GM12878 (cell line): ENCODE results near the gene MYCT1. TPM values are rescaled to one million over a fixed set of nuclear protein-coding genes. Genes with fewer than 3 reads are reported as not detected.

Experiments used
- ATAC-seq: fragments of 200-7000 bp; cut with Tn5 transposase; 3 replicates; pipeline ENCODE4 v1.9.1; 2020; ENCODE audit warnings: mild to moderate bottlenecking, moderate library complexity
- BruUV-seq: library from RNA; stranded (reverse); fragments of 400-500 nt; replicated peaks from 2 replicates; lab custom pipeline; 2021; lab: Mats Ljungman, UMichigan
- CTCF ChIA-PET: fragments of 300-600 bp; sonication (Branson Sonifier 250); formaldehyde crosslinking; extraction: SDS; loops from one replicate; lab custom pipeline; 2021; ENCODE audit warnings: inconsistent platforms; lab: Yijun Ruan, JAX
- POLR2A ChIA-PET: fragments of 350-600 bp; formaldehyde crosslinking; extraction: SDS; loops from one replicate; lab custom pipeline; 2021; ENCODE audit warnings: inconsistent platforms; lab: Charles Lee
- RAD21 ChIA-PET: fragments of 300-600 bp; sonication (Branson Sonifier 250); formaldehyde crosslinking; loops from one replicate; lab custom pipeline; 2023; ENCODE audit warnings: antibody characterized with exemption; ENCODE audit not compliant: unreplicated experiment; lab: Charles Lee
- SMC1A ChIA-PET: fragments of 300-600 bp; sonication (Branson Sonifier 250); formaldehyde crosslinking; loops from one replicate; lab custom pipeline; 2023; ENCODE audit not compliant: unreplicated experiment, uncharacterized antibody; lab: Charles Lee
- DNase-seq: peaks from one replicate; pipeline ENCODE4 v3.0.0-alpha.2; 2011; ENCODE audit warnings: low read depth, low spot score
- FAIRE-seq: peaks from 3 replicates; lab custom pipeline; 2011; peaks lifted over from hg19 to GRCh38; lab: Jason Lieb, UNC
- H2AFZ ChIP-seq: 2 replicates; pipeline ENCODE4 v1.6.0; 2011; ENCODE audit warnings: low read depth, low read length, control low read depth; ENCODE audit not compliant: control insufficient read depth
- H3K27ac ChIP-seq: 2 replicates; pipeline ENCODE4 v1.5.1; 2011; ENCODE audit warnings: control low read depth; ENCODE audit not compliant: control insufficient read depth, insufficient read depth
- H3K27me3 ChIP-seq, 2 experiments: replicated peaks in 1 of 2; 2 replicates each; pipeline versions ENCODE4 v1.6.0 to v1.6.1; 2011; ENCODE audit warnings: low read length in 1 of 2; ENCODE audit not compliant: control insufficient read depth in 2 of 2, insufficient read depth in 2 of 2
- H3K36me3 ChIP-seq, 2 experiments: 2 replicates each; pipeline ENCODE4 v1.5.1; 2011; ENCODE audit warnings: low read length in 1 of 2; ENCODE audit not compliant: control insufficient read depth in 2 of 2, insufficient read depth in 2 of 2
- H3K4me1 ChIP-seq: 2 replicates; pipeline ENCODE4 v1.6.1; 2011; ENCODE audit warnings: mild to moderate bottlenecking, low read length, moderate library complexity, mixed read lengths; ENCODE audit not compliant: control insufficient read depth, insufficient read depth
- H3K4me2 ChIP-seq: 2 replicates; pipeline ENCODE4 v1.6.0; 2011; ENCODE audit warnings: control low read depth; ENCODE audit not compliant: control insufficient read depth, insufficient read depth
- H3K4me3 ChIP-seq: fragments of 200-600 bp; sonication (generic); 2 replicates; pipeline ENCODE4 v1.5.1; 2016
- H3K79me2 ChIP-seq: 2 replicates; pipeline ENCODE4 v1.6.0; 2011; ENCODE audit warnings: low read length; ENCODE audit not compliant: control insufficient read depth, insufficient read depth
- H3K9ac ChIP-seq: 2 replicates; pipeline ENCODE4 v1.8.0; 2011; ENCODE audit warnings: low read length, control low read depth, mixed read lengths; ENCODE audit not compliant: control insufficient read depth, insufficient read depth
- H3K9me3 ChIP-seq: replicated peaks from 3 replicates; pipeline ENCODE4 v1.5.1; 2011; ENCODE audit warnings: mild to moderate bottlenecking, low read length; ENCODE audit not compliant: control insufficient read depth, insufficient read depth
- H4K20me1 ChIP-seq: 2 replicates; pipeline ENCODE4 v1.6.0; 2011; ENCODE audit not compliant: control insufficient read depth, insufficient read depth
- E4F1 ChIP-seq: fragments of 450-650 bp; IDR thresholded peaks from 2 replicates; pipeline ENCODE4 v1.6.1; 2018; ENCODE audit warnings: borderline replicate concordance, mild to moderate bottlenecking; ENCODE audit not compliant: partially characterized antibody
- KAT2A ChIP-seq: conservative IDR thresholded peaks from 2 replicates; pipeline ENCODE4 v1.6.1; 2011; ENCODE audit warnings: low read depth, low read length; ENCODE audit not compliant: control insufficient read depth
- MLLT1 ChIP-seq: fragments of 450-650 bp; IDR thresholded peaks from 2 replicates; pipeline ENCODE4 v1.6.1; 2016; ENCODE audit warnings: mild to moderate bottlenecking
- NR2F1 ChIP-seq: fragments of 450-650 bp; conservative IDR thresholded peaks from 2 replicates; pipeline ENCODE4 v1.6.1; 2017; ENCODE audit warnings: mild to moderate bottlenecking
- SIN3A ChIP-seq: IDR thresholded peaks from 2 replicates; pipeline ENCODE4 v1.6.1; 2012; ENCODE audit warnings: low read depth, low read length, improper control_type of control experiment
- SKIL ChIP-seq: fragments of 450-650 bp; IDR thresholded peaks from 2 replicates; pipeline ENCODE4 v1.6.1; 2017; ENCODE audit warnings: mild to moderate bottlenecking, low read depth, inconsistent platforms; ENCODE audit not compliant: poor library complexity, severe bottlenecking
- SMAD5 ChIP-seq: IDR thresholded peaks from 2 replicates; pipeline ENCODE4 v1.6.1; 2016; ENCODE audit warnings: antibody characterized with exemption, low read depth
- ZBTB33 ChIP-seq: fragments of 450-650 bp; IDR thresholded peaks from 2 replicates; pipeline ENCODE4 v1.6.1; 2017; ENCODE audit warnings: mild to moderate bottlenecking
- WGBS: methylation state at CpG from one replicate; pipeline ENCODE4 v1.1.6; 2016; ENCODE audit warnings: low lambda C conversion rate; ENCODE audit not compliant: insufficient replicate concordance, insufficient coverage; ENCODE audit errors: missing lambda C conversion rate; 5-methylcytosine and 5-hydroxymethylcytosine counted together
- in situ Hi-C: fragments of 300-500 bp; cut with MboI; formaldehyde crosslinking; loops from 9 replicates; pipeline ENCODE4 v1.14.3; 2018; ENCODE audit warnings: mixed read lengths
- intact Hi-C: fragments of 100-400 bp; cut with micrococcal nuclease; formaldehyde crosslinking; loops from one replicate; pipeline ENCODE4 v1.14.2; 2022; ENCODE audit not compliant: unreplicated experiment
- polyA plus RNA-seq, 11 experiments: library from polyadenylated mRNA; depleted of rRNA in 4 of 11; unstranded in 6 of 11; stranded (reverse) in 5 of 11; fragments of >200 nt; fragmentation: Nextera tagmentation in 4 of 11; fragmentation: Illumina TruSeq in 1 of 11; extraction: Ambion mirVana in 4 of 11; extraction: Trizol in 1 of 11; gene quantifications; 1 replicate in 1 of 11; 2 replicates in 10 of 11; pipeline versions ENCODE4 v1.2.1 to v1.2.3, GENCODE V29; 2011 to 2016; ENCODE audit warnings: inconsistent platforms in 2 of 11, missing spikeins in 2 of 11, low read depth in 1 of 11
- total RNA-seq, 4 experiments: library from RNA; depleted of rRNA in 3 of 4; stranded (reverse); fragments of >200 nt in 3 of 4; fragmentation: Illumina TruSeq in 1 of 4; extraction: Trizol in 1 of 4; gene quantifications; 2 replicates each; pipeline versions ENCODE4 v1.2.1 to v1.2.3, GENCODE V29; 2013 to 2021

Gene MYCT1
- total and polyA plus RNA-seq, 10 of the 15 experiments (the other 5 are each of a cell fraction or from before 2014, with no cell fraction given) = 0.15 TPM; not detected in 9

- CTCF ChIA-PET = no interaction called here
- H3K4me3 ChIP-seq = no peak overlapping the region
- no peaks in the 10 kb centered on the region for H4K20me1 ChIP-seq
- DNase-seq (no peak), ATAC-seq (no peak), FAIRE-seq (no peak)
- intact Hi-C loops (loop anchor here (5.0 kb wide), 1 partner anchor 152 kb away; no protein-coding TSS in a partner anchor), in situ Hi-C loops (no loop called here)
- no peaks in the 10 kb centered on the region for H3K9me3 ChIP-seq
- no peaks in the 10 kb centered on the region for H3K27me3 ChIP-seq
- 12% methylated on average over 4 of the region's 4 CpGs for WGBS
- RAD21 ChIA-PET = no interaction called here
- no peak overlapping the region for H3K9ac ChIP-seq
- H3K79me2 ChIP-seq = no peaks in the 10 kb centered on the region
- H3K4me2 ChIP-seq = no peak overlapping the region
- H3K36me3 ChIP-seq = no peaks in the 10 kb centered on the region
- no peak overlapping the region for H2AFZ ChIP-seq
- no peaks in the 10 kb centered on the region for H3K4me1 ChIP-seq
- no peak for TF ChIP-seq NR2F1
- no peak for TF ChIP-seq SMAD5
- TF ChIP-seq SIN3A = no peak
- no peak for TF ChIP-seq SKIL
- BruUV-seq = no TSS peak
- POLR2A ChIA-PET = no interaction called here
- no peak overlapping the region for H3K27ac ChIP-seq
- SMC1A ChIA-PET = no interaction called here
Observed at GRCh38 chr6:152745509-152746171, 47.9 kb downstream of the MYCT1 start.

GRCh38 chr6:152746172-152746553 lies 48.5 kb downstream of the MYCT1 start:
- no peaks in the 10 kb centered on the region for H3K36me3 ChIP-seq
- H4K20me1 ChIP-seq = no peaks in the 10 kb centered on the region
- no peak overlapping the region for H3K9ac ChIP-seq
- ChIA-PET RAD21 (no interaction called here), CTCF (no interaction called here), POLR2A (no interaction called here), SMC1A (no interaction called here)
- no peaks in the 10 kb centered on the region for H3K9me3 ChIP-seq
- in situ Hi-C loops (no loop called here), intact Hi-C loops (loop anchor here (5.0 kb wide), 1 partner anchor 151 kb away; no protein-coding TSS in a partner anchor)
- DNase-seq (no peak), ATAC-seq (no peak), FAIRE-seq (no peak)
- no peak overlapping the region for H3K4me3 ChIP-seq
- H3K79me2 ChIP-seq = no peaks in the 10 kb centered on the region
- no peaks in the 10 kb centered on the region for H3K4me1 ChIP-seq
- no peak for TF ChIP-seq MLLT1
- no peak for TF ChIP-seq E4F1
- no peak for TF ChIP-seq KAT2A
- no peak for TF ChIP-seq ZBTB33
- no peak for TF ChIP-seq SMAD5
- H3K27ac ChIP-seq = no peak overlapping the region
- WGBS = 25% methylated on average over 2 of the region's 2 CpGs
- no peaks in the 10 kb centered on the region for H3K27me3 ChIP-seq
- no peak overlapping the region for H2AFZ ChIP-seq
- no TSS peak for BruUV-seq
- H3K4me2 ChIP-seq = no peak overlapping the region
